EL (cell line): ENCODE data around the gene STXBP6.
A peak's percentile ranks its signal among the peaks of the same experiment; 100 is the strongest.

Source experiments
- DNase-seq: peaks from one replicate; pipeline ENCODE4 v3.0.0-alpha.2; 2016

Gene STXBP6

GRCh38 chr14:25049568-25050268 lies at the start of gene STXBP6:
Gene STXBP6 (minus strand): TSS chr14:25050147. CDS start chr14:24974818, 75,329 bp downstream.
- peak; percentile 81 for DNase-seq

GRCh38 chr14:25097120-25097519 lies 47.2 kb upstream of the STXBP6 start:
- no peak for DNase-seq

- no peak for DNase-seq
Observed at GRCh38 chr14:25095736-25096437, 45.9 kb upstream of the STXBP6 start.

- no peak for DNase-seq
Observed at GRCh38 chr14:25094171-25094907, 44.4 kb upstream of the STXBP6 start.

- no peak for DNase-seq
Observed at GRCh38 chr14:25092258-25092740, 42.4 kb upstream of the STXBP6 start.

GRCh38 chr14:25090716-25091454 lies 40.9 kb upstream of the STXBP6 start:
- peak; percentile 77 for DNase-seq

GRCh38 chr14:25090256-25090655 lies 40.3 kb upstream of the STXBP6 start:
- DNase-seq: peak; percentile 7

GRCh38 chr14:25089496-25089895 lies 39.5 kb upstream of the STXBP6 start:
- no peak for DNase-seq

- DNase-seq: no peak
Observed at GRCh38 chr14:25086821-25087396, 37.0 kb upstream of the STXBP6 start.

- no peak for DNase-seq
Observed at GRCh38 chr14:25086081-25086480, 36.1 kb upstream of the STXBP6 start.

- no peak for DNase-seq
Observed at GRCh38 chr14:25080682-25081081, 30.7 kb upstream of the STXBP6 start.

- no peak for DNase-seq
Observed at GRCh38 chr14:25079311-25079710, 29.4 kb upstream of the STXBP6 start.

GRCh38 chr14:25074099-25074685 lies 24.2 kb upstream of the STXBP6 start:
- DNase-seq: no peak

GRCh38 chr14:25069879-25070278 lies 19.9 kb upstream of the STXBP6 start:
- DNase-seq: no peak

GRCh38 chr14:25067600-25067999 lies 17.7 kb upstream of the STXBP6 start:
- no peak for DNase-seq

- DNase-seq: no peak
Observed at GRCh38 chr14:25062022-25062321, 12.0 kb upstream of the STXBP6 start.

- peak; percentile 17 for DNase-seq
Observed at GRCh38 chr14:25056688-25057078, 6.7 kb upstream of the STXBP6 start.

- DNase-seq: peak; percentile 44
Observed at GRCh38 chr14:25055992-25056687, 6.2 kb upstream of the STXBP6 start.

- DNase-seq: no peak
Observed at GRCh38 chr14:25055005-25055404, 5.1 kb upstream of the STXBP6 start.

GRCh38 chr14:25053585-25053984 lies 3.6 kb upstream of the STXBP6 start:
- no peak for DNase-seq

- DNase-seq: no peak
Observed at GRCh38 chr14:25052921-25053320, 3.0 kb upstream of the STXBP6 start.

- DNase-seq: no peak
Observed at GRCh38 chr14:25052385-25052784, 2.4 kb upstream of the STXBP6 start.
